Activated naive CD8-positive, alpha-beta T cell treated with anti-CD3 and anti-CD28 coated beads, Interleukin-2, amount 10 ng/mL, durations not matched to agents 7 days and 5 days (primary cell): ENCODE measurements around the gene SORL1-AS1.

ENCODE experiments used
- ATAC-seq: fragments of 150-1000 bp; cut with Tn5 transposase; one replicate; pipeline ENCODE4 v1.10.0; 2021; ENCODE audit warnings: low read depth, moderate library complexity
- POLR2A ChIA-PET: fragments of 350-600 bp; sonication (Branson Sonifier 250); formaldehyde crosslinking; loops from one replicate; lab custom pipeline; 2021; ENCODE audit warnings: antibody characterized with exemption; lab: Charles Lee
- DNase-seq: peaks from one replicate; pipeline ENCODE4 v3.0.0; 2021
- H3K27ac Mint-ChIP-seq: one replicate; pipeline ENCODE4 v1.8.0; 2022; ENCODE audit warnings: mild to moderate bottlenecking, mixed read lengths
- H3K27me3 Mint-ChIP-seq: one replicate; pipeline ENCODE4 v1.8.0; 2022; ENCODE audit warnings: mild to moderate bottlenecking, moderate library complexity, mixed read lengths
- H3K36me3 Mint-ChIP-seq: one replicate; pipeline ENCODE4 v1.8.0; 2021; ENCODE audit warnings: mild to moderate bottlenecking, mixed read lengths
- H3K4me1 Mint-ChIP-seq: one replicate; pipeline ENCODE4 v1.8.0; 2021; ENCODE audit warnings: mixed read lengths
- H3K4me3 Mint-ChIP-seq: one replicate; pipeline ENCODE4 v1.8.0; 2022; ENCODE audit warnings: mild to moderate bottlenecking, moderate library complexity, mixed read lengths
- H3K9me3 Mint-ChIP-seq: one replicate; pipeline ENCODE4 v1.8.0; 2021; ENCODE audit warnings: mixed read lengths

SORL1-AS1 gene

GRCh38 chr11:121444526-121444925 is 8.2 kb downstream of the SORL1-AS1 start:
- H3K27ac Mint-ChIP-seq = no peak overlapping the region
- H3K9me3 Mint-ChIP-seq = no peaks in the 10 kb centered on the region
- ATAC-seq (no peak), DNase-seq (no peak)
- POLR2A ChIA-PET = no interaction called here
- H3K27me3 Mint-ChIP-seq = no peaks in the 10 kb centered on the region
- H3K4me1 Mint-ChIP-seq = peaks cover 38% of the 10 kb centered on the region
- no peak overlapping the region for H3K4me3 Mint-ChIP-seq
- peaks cover 9% of the 10 kb centered on the region for H3K36me3 Mint-ChIP-seq

GRCh38 chr11:121443688-121444275 is 9.0 kb downstream of the SORL1-AS1 start:
- Mint-ChIP-seq H3K9me3 (peaks cover 2% of the 10 kb centered on the region), H3K27ac (peak overlapping the region; percentile 30), H3K36me3 (peaks cover 12% of the 10 kb centered on the region), H3K4me1 (peaks cover 30% of the 10 kb centered on the region), H3K4me3 (no peak overlapping the region), H3K27me3 (no peaks in the 10 kb centered on the region)
- ATAC-seq (no peak), DNase-seq (no peak)
- POLR2A ChIA-PET = no interaction called here

GRCh38 chr11:121441521-121441920 is 11.2 kb downstream of the SORL1-AS1 start:
- POLR2A ChIA-PET = interaction anchor here (1.1 kb wide), 1 partner anchor 14 kb away, joined by 4 read pairs; no protein-coding TSS in a partner anchor
- Mint-ChIP-seq H3K4me3 (no peak overlapping the region), H3K4me1 (peaks cover 25% of the 10 kb centered on the region), H3K9me3 (peaks cover 2% of the 10 kb centered on the region), H3K27ac (no peak overlapping the region), H3K27me3 (no peaks in the 10 kb centered on the region), H3K36me3 (peaks cover 12% of the 10 kb centered on the region)
- DNase-seq (no peak), ATAC-seq (no peak)

- POLR2A ChIA-PET = no interaction called here
Measured at GRCh38 chr11:121439759-121440158, 13.0 kb downstream of the SORL1-AS1 start.

GRCh38 chr11:121439337-121439736 is 13.4 kb downstream of the SORL1-AS1 start:
- ATAC-seq (no peak), DNase-seq (no peak)
- POLR2A ChIA-PET = no interaction called here
- no peak overlapping the region for H3K27ac Mint-ChIP-seq
- H3K9me3 Mint-ChIP-seq = peaks cover 2% of the 10 kb centered on the region
- H3K4me1 Mint-ChIP-seq = peaks cover 12% of the 10 kb centered on the region
- no peak overlapping the region for H3K4me3 Mint-ChIP-seq
- H3K27me3 Mint-ChIP-seq = no peaks in the 10 kb centered on the region
- H3K36me3 Mint-ChIP-seq = peaks cover 10% of the 10 kb centered on the region

More at GRCh38 chr11:121439759-121440158, 13.0 kb downstream of the SORL1-AS1 start:
- no peak overlapping the region for H3K4me3 Mint-ChIP-seq
- peaks cover 2% of the 10 kb centered on the region for H3K9me3 Mint-ChIP-seq
- peaks cover 14% of the 10 kb centered on the region for H3K4me1 Mint-ChIP-seq
- H3K27ac Mint-ChIP-seq = no peak overlapping the region
- H3K36me3 Mint-ChIP-seq = peaks cover 10% of the 10 kb centered on the region
- no peak for DNase-seq
- no peak for ATAC-seq
- no peaks in the 10 kb centered on the region for H3K27me3 Mint-ChIP-seq

- H3K9me3 Mint-ChIP-seq = peaks cover 2% of the 10 kb centered on the region
- peaks cover 8% of the 10 kb centered on the region for H3K4me1 Mint-ChIP-seq
- H3K36me3 Mint-ChIP-seq = peaks cover 8% of the 10 kb centered on the region
- no peak overlapping the region for H3K27ac Mint-ChIP-seq
- no peak for DNase-seq
- ATAC-seq = no peak
- H3K4me3 Mint-ChIP-seq = no peak overlapping the region
- H3K27me3 Mint-ChIP-seq = no peaks in the 10 kb centered on the region
- POLR2A ChIA-PET = no interaction called here
Measured at GRCh38 chr11:121437686-121438078, 15.1 kb downstream of the SORL1-AS1 start.

- Mint-ChIP-seq H3K27ac (no peak overlapping the region), H3K4me3 (no peak overlapping the region), H3K4me1 (peaks cover 8% of the 10 kb centered on the region), H3K9me3 (peaks cover 2% of the 10 kb centered on the region), H3K27me3 (no peaks in the 10 kb centered on the region), H3K36me3 (peaks cover 8% of the 10 kb centered on the region)
- POLR2A ChIA-PET = no interaction called here
- DNase-seq (no peak), ATAC-seq (no peak)
Measured at GRCh38 chr11:121437018-121437685, 15.6 kb downstream of the SORL1-AS1 start.

- Mint-ChIP-seq H3K27ac (no peak overlapping the region), H3K27me3 (no peaks in the 10 kb centered on the region), H3K36me3 (peaks cover 8% of the 10 kb centered on the region), H3K9me3 (peaks cover 2% of the 10 kb centered on the region), H3K4me1 (peaks cover 8% of the 10 kb centered on the region), H3K4me3 (no peak overlapping the region)
- POLR2A ChIA-PET = no interaction called here
- ATAC-seq = no peak
- no peak for DNase-seq
Measured at GRCh38 chr11:121435551-121436511, 16.9 kb downstream of the SORL1-AS1 start.

- DNase-seq = no peak
- peaks cover 8% of the 10 kb centered on the region for H3K4me1 Mint-ChIP-seq
- POLR2A ChIA-PET = no interaction called here
- no peak overlapping the region for H3K4me3 Mint-ChIP-seq
- no peak overlapping the region for H3K27ac Mint-ChIP-seq
- H3K27me3 Mint-ChIP-seq = no peaks in the 10 kb centered on the region
- no peak for ATAC-seq
- peaks cover 5% of the 10 kb centered on the region for H3K36me3 Mint-ChIP-seq
- peaks cover 2% of the 10 kb centered on the region for H3K9me3 Mint-ChIP-seq
Measured at GRCh38 chr11:121435132-121435531, 17.6 kb downstream of the SORL1-AS1 start.

GRCh38 chr11:121431820-121432526 is 20.8 kb downstream of the SORL1-AS1 start:
- ATAC-seq = no peak
- no peaks in the 10 kb centered on the region for H3K9me3 Mint-ChIP-seq
- no peaks in the 10 kb centered on the region for H3K27me3 Mint-ChIP-seq
- H3K27ac Mint-ChIP-seq = peak overlapping the region; percentile 13
- H3K36me3 Mint-ChIP-seq = peaks cover 2% of the 10 kb centered on the region
- POLR2A ChIA-PET = no interaction called here
- H3K4me1 Mint-ChIP-seq = peaks cover 3% of the 10 kb centered on the region
- no peak overlapping the region for H3K4me3 Mint-ChIP-seq
- DNase-seq = no peak

GRCh38 chr11:121429556-121429955 is 23.2 kb downstream of the SORL1-AS1 start:
- H3K9me3 Mint-ChIP-seq = peaks cover 2% of the 10 kb centered on the region
- DNase-seq (no peak), ATAC-seq (no peak)
- peaks cover 4% of the 10 kb centered on the region for H3K36me3 Mint-ChIP-seq
- H3K27ac Mint-ChIP-seq = no peak overlapping the region
- peaks cover 5% of the 10 kb centered on the region for H3K4me1 Mint-ChIP-seq
- POLR2A ChIA-PET = no interaction called here
- H3K4me3 Mint-ChIP-seq = no peak overlapping the region
- H3K27me3 Mint-ChIP-seq = no peaks in the 10 kb centered on the region

GRCh38 chr11:121427400-121427744 is 25.4 kb downstream of the SORL1-AS1 start:
- Mint-ChIP-seq H3K4me3 (no peak overlapping the region), H3K9me3 (peaks cover 2% of the 10 kb centered on the region), H3K36me3 (peaks cover 6% of the 10 kb centered on the region), H3K4me1 (peaks cover 10% of the 10 kb centered on the region), H3K27ac (no peak overlapping the region), H3K27me3 (no peaks in the 10 kb centered on the region)
- DNase-seq (no peak), ATAC-seq (no peak)
- POLR2A ChIA-PET = interaction anchor here (1.2 to 1.9 kb wide), 5 partner anchors 15 to 39 kb away, joined by 3 to 11 read pairs (median 4); no protein-coding TSS in a partner anchor
